H9 (cell line): ENCODE measurements around the gene HCN4. TPM values are rescaled to one million over a fixed set of nuclear protein-coding genes. Genes with fewer than 3 reads are reported as not detected.

ENCODE experiments used
- DNase-seq: peaks from one replicate; pipeline ENCODE4 v3.0.0-alpha.2; 2017
- H2AFZ ChIP-seq: one replicate; pipeline ENCODE4 v1.6.1; 2013; ENCODE audit warnings: mild to moderate bottlenecking, low read length, control low read depth, moderate library complexity
- H2AK5ac ChIP-seq: 2 replicates; pipeline ENCODE4 v1.6.1; 2013; ENCODE audit warnings: low read length, control low read depth, mixed read lengths; ENCODE audit not compliant: insufficient read length
- H2BK120ac ChIP-seq: one replicate; pipeline ENCODE4 v1.6.1; 2013; ENCODE audit warnings: low read depth, mild to moderate bottlenecking, low read length, control low read depth, inconsistent platforms; ENCODE audit not compliant: poor library complexity, severe bottlenecking
- H2BK12ac ChIP-seq: 2 replicates; pipeline ENCODE4 v1.6.1; 2013; ENCODE audit warnings: low read length, control low read depth, mixed read lengths, low read depth; ENCODE audit not compliant: insufficient read length
- H2BK15ac ChIP-seq: 2 replicates; pipeline ENCODE4 v1.6.1; 2013; ENCODE audit warnings: low read depth, low read length, control low read depth
- H2BK20ac ChIP-seq: one replicate; pipeline ENCODE4 v1.6.1; 2013; ENCODE audit warnings: low read depth, mild to moderate bottlenecking, low read length, control low read depth, inconsistent platforms; ENCODE audit not compliant: poor library complexity, severe bottlenecking
- H2BK5ac ChIP-seq: 2 replicates; pipeline ENCODE4 v1.6.1; 2013; ENCODE audit warnings: low read length, control low read depth, mixed read lengths; ENCODE audit not compliant: insufficient read length
- H3K14ac ChIP-seq: 2 replicates; pipeline ENCODE4 v1.6.1; 2013; ENCODE audit warnings: low read length, control low read depth; ENCODE audit not compliant: insufficient read depth
- H3K18ac ChIP-seq: 2 replicates; pipeline ENCODE4 v1.6.1; 2013; ENCODE audit warnings: low read depth, mild to moderate bottlenecking, mixed read lengths, low read length, control low read depth; ENCODE audit not compliant: insufficient read length
- H3K23ac ChIP-seq: 2 replicates; pipeline ENCODE4 v1.6.1; 2013; ENCODE audit warnings: low read length, control low read depth, mixed read lengths, low read depth; ENCODE audit not compliant: insufficient read length
- H3K23me2 ChIP-seq: 2 replicates; pipeline ENCODE4 v1.6.1; 2013; ENCODE audit warnings: low read depth, mild to moderate bottlenecking, mixed read lengths, low read length, control low read depth; ENCODE audit not compliant: insufficient read length, poor library complexity, severe bottlenecking
- H3K27ac ChIP-seq: 2 replicates; pipeline ENCODE4 v1.5.1; 2013; ENCODE audit warnings: low read length, control low read depth, mixed read lengths, low read depth; ENCODE audit not compliant: insufficient read length
- H3K27me3 ChIP-seq: 2 replicates; pipeline ENCODE4 v1.6.1; 2013; ENCODE audit warnings: low read length, control low read depth, inconsistent platforms; ENCODE audit not compliant: insufficient read depth
- H3K4ac ChIP-seq: 2 replicates; pipeline ENCODE4 v1.6.1; 2013; ENCODE audit warnings: low read depth, mild to moderate bottlenecking, control low read depth, inconsistent platforms, low read length, moderate library complexity
- H3K4me1 ChIP-seq: 2 replicates; pipeline ENCODE4 v1.6.1; 2013; ENCODE audit warnings: low read length, control low read depth, inconsistent platforms; ENCODE audit not compliant: insufficient read depth
- H3K4me2 ChIP-seq: 2 replicates; pipeline ENCODE4 v1.6.1; 2013; ENCODE audit warnings: low read length, control low read depth, mixed read lengths; ENCODE audit not compliant: insufficient read length, insufficient read depth
- H3K56ac ChIP-seq: 2 replicates; pipeline ENCODE4 v1.6.1; 2013; ENCODE audit warnings: low read depth, mild to moderate bottlenecking, mixed read lengths, low read length, control low read depth; ENCODE audit not compliant: insufficient read length
- H3K79me1 ChIP-seq: 2 replicates; pipeline ENCODE4 v1.6.1; 2013; ENCODE audit warnings: low read depth, mild to moderate bottlenecking, moderate library complexity, low read length, control low read depth, inconsistent platforms; ENCODE audit not compliant: insufficient read depth, poor library complexity, severe bottlenecking
- H3K79me2 ChIP-seq: 2 replicates; pipeline ENCODE4 v1.6.1; 2013; ENCODE audit warnings: low read length, control low read depth, inconsistent platforms; ENCODE audit not compliant: insufficient read depth
- H3K9ac ChIP-seq: 2 replicates; pipeline ENCODE4 v1.6.1; 2013; ENCODE audit warnings: low read length, control low read depth, mixed read lengths; ENCODE audit not compliant: insufficient read length; ENCODE audit errors: extremely low read depth
- H3K9me3 ChIP-seq: one replicate; pipeline ENCODE4 v1.6.1; 2013; ENCODE audit warnings: low read depth, low read length, inconsistent platforms; ENCODE audit not compliant: control insufficient read depth
- H3T11ph ChIP-seq: one replicate; pipeline ENCODE4 v1.6.1; 2013; ENCODE audit warnings: mild to moderate bottlenecking, low read length, control low read depth, inconsistent platforms
- H4K20me1 ChIP-seq: one replicate; pipeline ENCODE4 v1.6.1; 2013; ENCODE audit not compliant: control insufficient read depth, insufficient read length, insufficient read depth
- H4K5ac ChIP-seq: 2 replicates; pipeline ENCODE4 v1.6.1; 2013; ENCODE audit warnings: low read depth, mild to moderate bottlenecking, mixed read lengths, low read length, control low read depth; ENCODE audit not compliant: insufficient read length
- H4K8ac ChIP-seq: replicated peaks from 2 replicates; pipeline ENCODE4 v1.6.1; 2013; ENCODE audit warnings: low read length, control low read depth, mixed read lengths, low read depth; ENCODE audit not compliant: insufficient read length
- H4K91ac ChIP-seq: 2 replicates; pipeline ENCODE4 v1.6.1; 2013; ENCODE audit warnings: low read depth, mild to moderate bottlenecking, moderate library complexity, mixed read lengths, low read length, control low read depth; ENCODE audit not compliant: insufficient read length
- H3K27ac Mint-ChIP-seq, 3 experiments: 2 replicates in 2 of 3; 3 replicates in 1 of 3; pipeline ENCODE4 v1.8.0; 2020 to 2021; ENCODE audit warnings: mixed read lengths in 3 of 3, mild to moderate bottlenecking in 1 of 3, moderate library complexity in 1 of 3
- H3K27me3 Mint-ChIP-seq: 2 replicates; pipeline ENCODE4 v1.8.0; 2021; ENCODE audit warnings: low read depth, mild to moderate bottlenecking, moderate library complexity, mixed read lengths
- H3K36me3 Mint-ChIP-seq, 3 experiments: 2 replicates in 2 of 3; 3 replicates in 1 of 3; pipeline ENCODE4 v1.8.0; 2020 to 2021; ENCODE audit warnings: low read depth in 3 of 3, mixed read lengths in 3 of 3; ENCODE audit not compliant: insufficient read depth in 1 of 3
- H3K4me1 Mint-ChIP-seq, 2 experiments: 2 replicates each; pipeline ENCODE4 v1.8.0; 2020; ENCODE audit warnings: mixed read lengths in 2 of 2
- H3K4me3 Mint-ChIP-seq, 2 experiments: 2 replicates in 1 of 2; 3 replicates in 1 of 2; pipeline ENCODE4 v1.8.0; 2020 to 2021; ENCODE audit warnings: mild to moderate bottlenecking in 2 of 2, mixed read lengths in 2 of 2, moderate library complexity in 1 of 2
- H3K9me3 Mint-ChIP-seq, 2 experiments: 2 replicates in 1 of 2; 3 replicates in 1 of 2; pipeline ENCODE4 v1.8.0; 2020; ENCODE audit warnings: mild to moderate bottlenecking in 2 of 2, mixed read lengths in 2 of 2, moderate library complexity in 1 of 2
- CTCF ChIP-seq: fragments of 200-600 bp; sonication (generic); conservative IDR thresholded peaks from 3 replicates; pipeline ENCODE4 v1.8.0; 2021; ENCODE audit warnings: antibody characterized with exemption, mild to moderate bottlenecking
- WGBS: extraction: QIAGEN DNeasy Blood & Tissue Kit; methylation state at CpG from one replicate; pipeline ENCODE4 v1.1.7; 2013; ENCODE audit warnings: missing lambda C conversion rate, low lambda C conversion rate, mixed read lengths; ENCODE audit not compliant: insufficient read length; ENCODE audit errors: extremely low coverage; 5-methylcytosine and 5-hydroxymethylcytosine counted together
- total RNA-seq: library from RNA; stranded (reverse); gene quantifications from 2 replicates; pipeline ENCODE4 v1.2.1, GENCODE V29; 2021

The HCN4 gene
- total RNA-seq, 1 experiment from 2014 or later = 10.5 TPM

DNA sequence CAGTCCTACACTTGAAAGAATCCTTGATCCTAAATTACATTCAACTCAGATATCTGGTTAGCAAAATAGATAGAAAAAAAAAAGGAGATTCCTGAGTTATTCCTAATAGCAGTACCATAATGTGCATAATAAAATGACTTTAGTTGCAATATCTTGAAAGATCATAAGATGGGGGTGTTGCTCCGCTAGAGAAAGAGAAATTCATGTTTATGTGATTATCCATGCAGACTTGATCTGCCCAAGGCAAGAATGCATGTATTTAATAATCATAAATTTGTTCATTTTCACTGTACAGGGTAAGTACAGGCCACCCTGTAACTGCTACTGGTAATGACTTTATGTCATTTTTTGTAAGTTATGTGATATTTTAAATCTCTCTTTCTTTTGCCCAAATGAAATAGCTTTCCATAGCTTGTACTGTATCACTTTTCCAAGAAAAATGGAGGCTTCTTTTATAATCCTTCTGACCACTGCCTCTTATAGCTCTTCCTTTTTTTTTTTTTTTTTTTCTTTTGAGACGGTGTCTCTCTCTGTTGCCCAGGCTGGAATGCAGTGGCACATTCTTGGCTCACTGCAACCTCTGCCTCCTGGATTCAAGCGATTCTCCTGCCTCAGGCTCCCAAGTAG, 84.6 kb downstream of the HCN4 start:
- Histone ChIP-seq H2AFZ (no peak overlapping the region), H3K4ac (no peak overlapping the region), H4K5ac (no peak overlapping the region), H3K18ac (no peak overlapping the region), H3K79me2 (no peaks in the 10 kb centered on the region), H4K20me1 (no peaks in the 10 kb centered on the region), H2BK15ac (no peak overlapping the region), H3K79me1 (no peaks in the 10 kb centered on the region), H3K56ac (no peak overlapping the region), H2BK120ac (no peak overlapping the region), H3T11ph (no peak overlapping the region), H3K27ac (no peak overlapping the region), H3K9ac (no peak overlapping the region), H3K4me1 (no peaks in the 10 kb centered on the region), H3K23me2 (no peaks in the 10 kb centered on the region), H3K14ac (no peak overlapping the region), H2BK5ac (no peak overlapping the region), H3K9me3 (no peaks in the 10 kb centered on the region), H3K27me3 (no peaks in the 10 kb centered on the region), H3K23ac (no peak overlapping the region), H2BK12ac (no peak overlapping the region), H4K91ac (no peak overlapping the region), H2BK20ac (no peak overlapping the region), H3K4me2 (no peak overlapping the region), H4K8ac (no peak overlapping the region), H2AK5ac (no peak overlapping the region)
- Mint-ChIP-seq H3K4me1 (no peaks in the 10 kb centered on the region), H3K9me3 (no peaks in the 10 kb centered on the region), H3K4me3 (no peak overlapping the region), H3K27me3 (no peaks in the 10 kb centered on the region), H3K36me3 (peaks cover 2 to 50% (median 47%) of the 10 kb centered on the region in 3 experiments; a peak in 5 of 7 replicates), H3K27ac (no peak overlapping the region)
- no CpG with 5 or more reads among the region's 3 CpGs for WGBS
- DNase-seq = no peak
- no peak for TF ChIP-seq CTCF
